NCI-H1436 treated with DMSO at 0.1 percent for 48 hours (cell line): ENCODE data around the gene LPCAT1.

Experiments
- DNase-seq: peaks from one replicate; lab custom pipeline; 2025; lab: John Stamatoyannopoulos, UW

The LPCAT1 gene

GRCh38 chr5:1497795-1498622, 25.8 kb downstream of the LPCAT1 start:
- no peak for DNase-seq

GRCh38 chr5:1497242-1497777, 26.4 kb downstream of the LPCAT1 start:
- DNase-seq, result no peak

DNA sequence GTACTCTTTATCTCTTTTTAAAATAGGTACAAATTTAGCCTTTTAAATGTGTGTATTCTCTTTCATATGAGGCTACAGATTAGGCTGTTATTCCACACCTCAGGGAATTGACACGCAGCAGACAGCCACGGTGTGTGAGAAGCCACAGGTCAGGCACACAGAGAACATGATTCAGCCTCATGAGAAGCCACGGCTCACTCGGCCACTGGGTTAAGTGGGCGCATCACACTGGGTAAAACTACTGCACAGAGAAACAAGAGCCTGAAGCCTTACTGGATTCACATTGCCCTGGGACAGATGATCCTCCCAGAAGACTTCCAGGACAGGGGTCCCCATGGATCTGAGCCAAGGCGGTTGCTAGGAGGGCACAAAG, 28.2 kb downstream of the LPCAT1 start:
- DNase-seq, result no peak

DNA sequence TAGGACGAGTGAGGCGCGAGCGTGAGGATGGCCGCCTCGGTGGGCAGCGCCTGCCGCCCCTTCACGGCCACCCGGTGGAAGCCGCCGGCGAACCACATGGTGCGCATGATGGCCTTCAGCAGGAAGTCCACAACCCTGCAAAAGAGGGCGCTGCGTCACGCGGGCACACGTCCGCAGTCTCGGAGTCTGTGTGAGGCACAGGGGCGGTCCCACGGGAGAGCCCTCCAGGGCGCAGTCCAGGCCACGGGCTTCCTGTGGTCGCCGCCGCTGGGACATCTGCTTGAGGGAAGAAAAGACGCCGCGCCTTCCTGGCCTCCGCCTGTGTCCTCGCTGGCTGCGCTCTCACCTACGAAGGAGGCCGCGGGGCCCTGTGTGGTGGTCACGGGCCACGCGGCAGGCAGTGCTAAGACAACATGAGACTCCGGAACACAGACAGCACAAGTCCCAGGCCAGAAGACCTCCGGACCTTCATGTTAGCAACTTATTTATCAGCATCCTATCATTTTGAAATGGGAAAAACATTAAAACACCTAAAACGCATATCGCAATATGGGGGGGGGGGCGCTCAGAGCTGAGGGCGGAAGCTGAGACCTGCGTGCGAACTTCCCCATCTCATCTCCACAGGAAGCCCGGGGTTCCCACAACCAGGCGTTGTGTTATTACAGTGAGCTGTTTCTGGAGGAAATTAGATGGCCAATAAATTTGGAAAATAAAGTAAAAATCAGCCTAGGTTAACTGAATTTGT, 28.8 kb downstream of the LPCAT1 start:
- DNase-seq, result no peak

DNA sequence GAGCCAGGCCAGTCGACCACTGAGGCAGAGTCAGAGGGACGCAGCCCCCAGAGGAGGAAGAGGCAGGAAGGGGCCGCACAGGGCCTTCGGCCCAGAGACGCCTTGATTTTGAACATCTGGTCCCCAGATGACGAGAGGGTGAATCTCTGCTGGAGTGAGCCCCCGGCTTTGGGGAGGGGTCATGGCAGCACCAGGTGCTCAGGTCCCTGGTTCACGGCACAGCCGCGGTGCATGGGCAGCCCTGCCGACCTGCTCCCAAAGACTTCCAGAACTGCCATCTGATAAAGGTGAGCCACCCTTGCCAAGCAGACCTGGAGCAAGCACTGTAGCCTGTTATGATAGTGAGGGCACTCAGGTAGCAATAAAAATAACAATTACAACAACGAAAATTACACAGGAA, 29.8 kb downstream of the LPCAT1 start:
- no peak for DNase-seq

- DNase-seq, result no peak
These were observed 30.3 kb downstream of the LPCAT1 start for GRCh38 chr5:1493413-1493812.

GRCh38 chr5:1492757-1493156, 31.0 kb downstream of the LPCAT1 start:
- DNase-seq, result no peak

DNA sequence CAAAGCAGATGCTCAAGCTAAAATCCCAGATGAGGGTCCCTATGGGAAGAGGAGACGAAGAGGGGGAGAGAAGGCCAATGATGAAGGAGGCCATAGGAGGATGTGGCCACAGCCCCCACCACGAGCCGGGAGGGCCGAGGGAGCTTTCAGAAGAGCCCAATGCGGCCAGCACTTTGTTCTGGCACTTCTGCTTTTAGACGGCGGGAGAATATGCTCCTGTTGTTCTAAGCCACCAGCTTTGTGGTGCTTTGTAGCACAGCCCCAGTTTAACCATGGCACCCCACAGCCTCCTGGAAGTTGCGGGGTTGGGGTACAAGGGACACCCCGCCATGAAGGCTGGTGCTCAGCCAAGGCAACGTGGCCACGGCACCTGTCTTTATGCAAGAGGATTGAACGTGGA, 33.4 kb downstream of the LPCAT1 start:
- DNase-seq, result no peak

DNA sequence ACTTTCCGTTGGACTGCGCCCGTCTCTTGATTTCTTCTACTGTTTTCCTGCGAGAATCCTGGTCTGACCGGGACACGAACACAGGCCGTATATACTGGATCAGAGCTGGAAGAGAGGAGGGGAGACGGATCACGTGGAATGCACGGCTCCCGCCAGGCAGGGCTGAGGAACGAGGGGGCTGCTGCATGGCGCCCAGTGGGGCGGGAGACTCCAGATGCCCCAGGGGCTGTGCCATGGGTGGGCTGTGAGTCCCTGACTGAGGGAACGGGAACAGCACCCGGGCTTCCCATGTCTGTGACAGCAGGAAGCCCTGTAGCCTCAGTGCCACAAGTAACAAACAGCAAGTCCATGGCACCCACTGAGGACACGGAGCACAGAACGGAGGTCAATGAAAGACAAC, 34.0 kb downstream of the LPCAT1 start:
- DNase-seq, result no peak

DNA sequence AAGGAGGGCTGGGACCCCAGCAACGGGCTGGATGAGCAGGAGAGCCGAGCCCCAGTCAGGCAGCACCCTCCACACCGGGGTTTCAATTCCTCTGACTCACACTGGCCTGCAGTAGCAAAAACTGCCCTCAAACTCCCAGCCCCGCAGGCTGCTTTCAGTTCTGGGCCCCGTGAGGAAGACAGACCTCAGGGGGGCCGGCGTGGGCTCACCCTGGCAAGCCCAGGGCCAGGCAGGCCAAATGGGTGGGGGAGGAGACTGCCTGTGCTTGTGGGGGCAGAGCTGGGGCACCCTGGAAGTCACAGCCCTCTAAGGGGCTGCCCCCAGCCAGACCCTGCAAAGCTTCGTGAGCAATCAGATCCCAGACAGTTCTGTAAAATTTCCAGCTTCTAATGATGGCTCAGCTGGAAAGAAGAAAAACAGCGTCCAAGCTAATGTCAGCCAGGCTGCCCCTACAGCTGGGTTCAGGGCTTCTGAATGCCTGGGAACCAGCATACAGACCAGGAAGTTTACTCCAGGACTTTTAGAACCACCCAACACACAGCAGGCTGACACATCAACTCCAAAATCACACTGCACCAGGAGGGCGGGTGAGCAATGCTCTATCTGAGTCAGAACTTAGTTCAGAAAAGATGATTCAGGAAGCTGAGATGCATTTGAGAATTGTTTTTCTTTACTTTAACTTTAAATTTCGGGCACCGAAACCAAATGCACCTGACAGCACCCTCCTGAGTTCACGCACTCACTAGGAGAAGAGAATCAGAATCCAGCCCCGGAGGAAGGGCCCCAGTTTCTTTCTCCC, 34.7 kb downstream of the LPCAT1 start:
- DNase-seq, result no peak

- DNase-seq, result no peak
These were observed 36.5 kb downstream of the LPCAT1 start for GRCh38 chr5:1487079-1487764.

GRCh38 chr5:1486271-1486670, 37.5 kb downstream of the LPCAT1 start:
- DNase-seq, result no peak

GRCh38 chr5:1485579-1486118, 38.1 kb downstream of the LPCAT1 start:
- DNase-seq, result no peak

GRCh38 chr5:1484730-1485578, 38.8 kb downstream of the LPCAT1 start:
- no peak for DNase-seq

GRCh38 chr5:1483856-1484729, 39.7 kb downstream of the LPCAT1 start:
- DNase-seq, result no peak

GRCh38 chr5:1483064-1483463, 40.7 kb downstream of the LPCAT1 start:
- no peak for DNase-seq

DNA sequence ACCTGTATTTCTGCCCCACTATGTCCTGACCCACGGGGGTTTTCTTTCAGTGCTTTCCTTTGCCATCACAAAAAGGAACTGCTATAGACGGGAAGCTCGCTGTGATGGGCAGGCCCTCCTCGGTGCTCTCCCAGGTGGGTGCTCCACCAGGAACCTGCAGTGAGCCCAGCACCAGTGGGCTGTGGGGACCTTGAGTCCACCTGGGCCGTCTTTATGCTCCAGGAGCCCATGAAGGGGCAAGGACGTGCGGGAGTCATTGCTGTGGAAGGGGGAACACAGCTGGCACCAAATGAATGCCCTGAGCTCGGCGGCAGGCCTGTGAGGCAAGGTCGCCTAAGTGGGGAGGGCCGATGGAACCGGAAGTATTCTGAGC, 41.8 kb downstream of the LPCAT1 start:
- DNase-seq, result no peak

DNA sequence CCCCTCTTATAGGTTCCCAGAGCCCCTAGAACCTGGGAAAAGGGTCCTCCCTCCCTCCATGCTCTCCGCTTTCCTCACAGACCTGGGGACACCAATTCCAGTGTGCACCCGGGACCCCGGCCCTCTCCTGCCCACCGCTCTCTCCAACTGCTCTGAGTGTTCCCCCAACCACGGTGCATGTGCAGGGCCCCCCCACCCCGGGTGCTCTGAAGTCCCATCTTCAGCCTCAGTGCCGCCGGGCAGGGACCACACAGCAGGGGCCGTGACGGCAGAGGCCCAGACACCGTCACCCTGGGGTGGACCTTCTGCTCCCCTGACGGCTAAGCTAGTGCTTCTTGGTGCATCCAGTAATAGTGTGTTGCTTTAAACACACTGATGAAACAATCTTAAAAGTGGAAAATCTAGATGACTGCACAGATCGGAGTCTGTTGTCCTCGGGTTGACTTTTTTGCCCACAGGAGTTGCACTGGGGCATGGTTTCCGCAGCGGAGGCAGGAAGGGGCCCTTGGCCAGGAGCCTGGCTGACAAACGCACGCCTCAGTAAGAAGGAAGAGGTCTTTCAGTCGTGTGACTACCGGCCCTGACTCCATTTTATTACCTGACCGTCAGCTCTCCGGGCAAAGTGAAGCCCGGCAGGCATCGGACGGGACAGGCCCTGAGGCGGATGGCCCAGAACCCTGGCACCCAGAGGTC, 42.3 kb downstream of the LPCAT1 start:
- no peak for DNase-seq

- no peak for DNase-seq
These were observed 43.0 kb downstream of the LPCAT1 start for GRCh38 chr5:1480806-1481205.
